HG02973 (cell line): Measurements from ENCODE around the gene SOAT2.
A peak's percentile ranks its signal among the peaks of the same experiment; 100 is the strongest.
"Not testable (repeated sequence)": the region's sequence is repeated elsewhere in the genome, so short reads cannot be mapped to it uniquely, and the experiment has no call there.

Experiments used
- ATAC-seq: cut with Tn5 transposase; IDR thresholded peaks from one replicate; pipeline ENCODE4 v1.9.1; 2021; ENCODE audit warnings: moderate library complexity; ENCODE audit not compliant: unreplicated experiment

SOAT2 gene

GRCh38 chr12:53131844-53132243 lies 28.6 kb downstream of the SOAT2 start:
- ATAC-seq: no peak

GRCh38 chr12:53133722-53134121 lies 30.4 kb downstream of the SOAT2 start:
- no peak for ATAC-seq

GRCh38 chr12:53143355-53143754 lies 40.1 kb downstream of the SOAT2 start:
- ATAC-seq: no peak

GRCh38 chr12:53145383-53146260 lies 42.3 kb downstream of the SOAT2 start:
- no peak for ATAC-seq

- no peak for ATAC-seq
Measured at GRCh38 chr12:53147181-53147580, 43.9 kb downstream of the SOAT2 start.

GRCh38 chr12:53147653-53148052 lies 44.4 kb downstream of the SOAT2 start:
- ATAC-seq: no peak

- no peak for ATAC-seq
Measured at GRCh38 chr12:53151039-53151438, 47.8 kb downstream of the SOAT2 start.

GRCh38 chr12:53152390-53152789 lies 49.1 kb downstream of the SOAT2 start:
- no peak for ATAC-seq

GRCh38 chr12:53159195-53159839 lies 56.0 kb downstream of the SOAT2 start:
- ATAC-seq: peak; percentile 60

GRCh38 chr12:53160000-53160399 lies 56.7 kb downstream of the SOAT2 start:
- no peak for ATAC-seq

GRCh38 chr12:53160673-53161072 lies 57.4 kb downstream of the SOAT2 start:
- no peak for ATAC-seq

- ATAC-seq: no peak
Measured at GRCh38 chr12:53161119-53161911, 58.0 kb downstream of the SOAT2 start.

- ATAC-seq: not testable (repeated sequence)
Measured at GRCh38 chr12:53163008-53163407, 59.7 kb downstream of the SOAT2 start.

GRCh38 chr12:53166837-53167236 lies 63.6 kb downstream of the SOAT2 start:
- no peak for ATAC-seq

- ATAC-seq: no peak
Measured at GRCh38 chr12:53169644-53170043, 66.4 kb downstream of the SOAT2 start.

- ATAC-seq: no peak
Measured at GRCh38 chr12:53170215-53170614, 66.9 kb downstream of the SOAT2 start.

- no peak for ATAC-seq
Measured at GRCh38 chr12:53170876-53171724, 67.8 kb downstream of the SOAT2 start.

GRCh38 chr12:53171725-53172329 lies 68.5 kb downstream of the SOAT2 start:
- no peak for ATAC-seq

GRCh38 chr12:53172352-53172751 lies 69.1 kb downstream of the SOAT2 start:
- no peak for ATAC-seq

GRCh38 chr12:53173085-53173715 lies 69.9 kb downstream of the SOAT2 start:
- ATAC-seq: no peak
